ENCODE results near the gene ABCC4. TPM values are rescaled to one million over a fixed set of nuclear protein-coding genes. Genes with fewer than 3 reads are reported as not detected.

Gene ABCC4
- total RNA-seq, 1 experiment from 2014 or later: 17.0 TPM

GRCh38 chr13:95035311-95036109 is 265.7 kb downstream of the ABCC4 start:
- Histone ChIP-seq H3K9me3 (ENCODE audit: insufficient read depth, low read depth) (no peaks in the 10 kb centered on the region), H3K9me2 (ENCODE audit: insufficient read depth) (no peaks in the 10 kb centered on the region), H3K27ac (no peak overlapping the region), H3K4me1 (replicated peaks; ENCODE audit: insufficient read depth) (no peaks in the 10 kb centered on the region), H2AFZ (no peak overlapping the region), H4K20me1 (ENCODE audit: insufficient read depth) (no peaks in the 10 kb centered on the region), H3K4me2 (no peak overlapping the region), H3K4me3 (no peak overlapping the region), H3K79me2 (ENCODE audit: low read depth) (no peaks in the 10 kb centered on the region), H3F3A (ENCODE audit: insufficient read depth, low read depth) (no peaks in the 10 kb centered on the region), H3K36me3 (ENCODE audit: low read depth) (no peaks in the 10 kb centered on the region), H3K27me3 (ENCODE audit: insufficient read depth, low read depth) (no peaks in the 10 kb centered on the region)
- ChIA-PET CTCF (no interaction called here), POLR2A (ENCODE audit: unreplicated experiment) (no interaction called here)
- no peak for DNase-seq
- intact Hi-C loops (cut with micrococcal nuclease; ENCODE audit: unreplicated experiment): no loop called here
- no TSS peak for BruUV-seq (replicated peaks)
- TF ChIP-seq CTCF (conservative IDR thresholded peaks at IDR 0.05) (no peak), EZH2 (IDR thresholded peaks at IDR 0.05; ENCODE audit: low read depth) (no peak)

GRCh38 chr13:95033890-95034289 is 267.4 kb downstream of the ABCC4 start:
- no peak overlapping the region for H3K4me3 ChIP-seq
- H4K20me1 ChIP-seq (ENCODE audit: insufficient read depth): no peaks in the 10 kb centered on the region
- H3K9me2 ChIP-seq (ENCODE audit: insufficient read depth): no peaks in the 10 kb centered on the region
- no peaks in the 10 kb centered on the region for H3K4me1 ChIP-seq (replicated peaks; ENCODE audit: insufficient read depth)
- TF ChIP-seq EZH2 (IDR thresholded peaks at IDR 0.05; ENCODE audit: low read depth) (no peak), CTCF (conservative IDR thresholded peaks at IDR 0.05) (no peak)
- no peaks in the 10 kb centered on the region for H3K9me3 ChIP-seq (ENCODE audit: insufficient read depth, low read depth)
- DNase-seq: no peak
- BruUV-seq (replicated peaks): no TSS peak
- CTCF ChIA-PET: no interaction called here
- H3K27ac ChIP-seq: no peak overlapping the region
- POLR2A ChIA-PET (ENCODE audit: unreplicated experiment): no interaction called here
- H2AFZ ChIP-seq: no peak overlapping the region
- H3F3A ChIP-seq (ENCODE audit: insufficient read depth, low read depth): no peaks in the 10 kb centered on the region
- no peak overlapping the region for H3K4me2 ChIP-seq
- no peaks in the 10 kb centered on the region for H3K27me3 ChIP-seq (ENCODE audit: insufficient read depth, low read depth)
- no peaks in the 10 kb centered on the region for H3K79me2 ChIP-seq (ENCODE audit: low read depth)
- no peaks in the 10 kb centered on the region for H3K36me3 ChIP-seq (ENCODE audit: low read depth)
- intact Hi-C loops (cut with micrococcal nuclease; ENCODE audit: unreplicated experiment): no loop called here

GRCh38 chr13:95032121-95032520 is 269.1 kb downstream of the ABCC4 start:
- Histone ChIP-seq H3K9me2 (ENCODE audit: insufficient read depth) (no peaks in the 10 kb centered on the region), H3K9me3 (ENCODE audit: insufficient read depth, low read depth) (no peaks in the 10 kb centered on the region; the same call in 1 of the 2 replicates), H3F3A (ENCODE audit: insufficient read depth, low read depth) (no peaks in the 10 kb centered on the region), H3K79me2 (ENCODE audit: low read depth) (no peaks in the 10 kb centered on the region), H3K27me3 (ENCODE audit: insufficient read depth, low read depth) (no peaks in the 10 kb centered on the region), H3K4me3 (no peak overlapping the region), H3K4me2 (no peak overlapping the region), H3K36me3 (ENCODE audit: low read depth) (no peaks in the 10 kb centered on the region), H3K4me1 (replicated peaks; ENCODE audit: insufficient read depth) (no peaks in the 10 kb centered on the region), H4K20me1 (ENCODE audit: insufficient read depth) (0 out of 2 replicates have a peak, but pooled peaks cover 3% of the 10 kb centered on the region), H2AFZ (no peak overlapping the region), H3K27ac (no peak overlapping the region)
- intact Hi-C loops (cut with micrococcal nuclease; ENCODE audit: unreplicated experiment): no loop called here
- ChIA-PET POLR2A (ENCODE audit: unreplicated experiment) (interaction anchor here (0.6 kb wide), 1 partner anchor 91 kb away, joined by 5 read pairs; no protein-coding TSS in a partner anchor), CTCF (no interaction called here)
- TF ChIP-seq CTCF (conservative IDR thresholded peaks at IDR 0.05): no peak
- no peak for TF ChIP-seq EZH2 (IDR thresholded peaks at IDR 0.05; ENCODE audit: low read depth)
- BruUV-seq (replicated peaks): no TSS peak
- DNase-seq: no peak

Data from PC-9 (cell line).